Stimulated activated CD4-positive, alpha-beta T cell treated with anti-CD3 and anti-CD28 coated beads, Interleukin-15, amount 100 ng/mL, for 48 hours (primary cell): ENCODE results near the gene RAP1GAP2.
"Not testable (repeated sequence)": the region's sequence is repeated elsewhere in the genome, so short reads cannot be mapped to it uniquely, and the experiment has no call there.

Source experiments
- DNase-seq, 2 donors: peaks; one replicate each; pipeline ENCODE4 v3.0.0-alpha.2; 2020; ENCODE audit warnings: low read depth in 2 of 2

RAP1GAP2 gene

GRCh38 chr17:2967515-2967914 is 171.3 kb downstream of the RAP1GAP2 start:
- no peak for DNase-seq

GRCh38 chr17:2971851-2972250 is 175.6 kb downstream of the RAP1GAP2 start:
- DNase-seq, result no peak

DNA sequence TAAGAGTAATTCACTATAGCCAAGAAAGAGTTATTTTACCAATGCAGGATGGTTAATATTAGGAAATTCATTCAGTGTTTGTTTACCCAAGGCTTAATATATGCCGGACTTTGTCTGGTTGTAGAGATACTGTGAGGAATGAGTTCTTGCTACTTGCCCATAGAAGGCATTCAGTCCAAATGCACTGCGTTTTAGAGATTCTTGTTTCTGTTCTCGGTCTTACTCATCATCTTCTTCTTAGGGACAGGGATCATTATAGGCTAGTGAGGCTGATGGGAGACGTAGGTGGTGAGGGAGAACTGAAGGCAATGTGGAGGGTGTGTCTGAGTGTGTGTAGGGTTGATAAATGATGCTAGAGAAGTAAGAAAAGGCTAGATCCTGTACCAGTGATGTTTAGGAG is 176.5 kb downstream of the RAP1GAP2 start:
- DNase-seq, result no peak

DNA sequence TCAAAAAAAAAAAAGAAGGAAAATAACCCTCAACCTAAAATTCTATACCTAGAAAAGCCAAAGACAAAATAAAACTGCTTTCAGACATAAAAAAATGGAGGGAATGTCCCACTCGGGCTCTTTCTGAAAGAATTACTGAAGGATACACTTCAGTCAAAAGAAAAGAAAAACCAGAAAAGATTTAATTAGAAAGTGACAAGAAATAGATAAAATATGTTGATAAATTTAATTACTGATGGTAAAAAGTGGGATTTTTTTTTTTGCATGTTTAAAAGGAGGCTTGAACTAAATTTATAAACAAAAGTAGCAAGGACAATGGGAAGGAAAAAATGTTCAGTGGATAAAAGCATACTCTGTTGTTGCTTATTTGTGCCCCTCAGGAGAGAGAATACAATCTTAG is 178.1 kb downstream of the RAP1GAP2 start:
- DNase-seq, result no peak

DNA sequence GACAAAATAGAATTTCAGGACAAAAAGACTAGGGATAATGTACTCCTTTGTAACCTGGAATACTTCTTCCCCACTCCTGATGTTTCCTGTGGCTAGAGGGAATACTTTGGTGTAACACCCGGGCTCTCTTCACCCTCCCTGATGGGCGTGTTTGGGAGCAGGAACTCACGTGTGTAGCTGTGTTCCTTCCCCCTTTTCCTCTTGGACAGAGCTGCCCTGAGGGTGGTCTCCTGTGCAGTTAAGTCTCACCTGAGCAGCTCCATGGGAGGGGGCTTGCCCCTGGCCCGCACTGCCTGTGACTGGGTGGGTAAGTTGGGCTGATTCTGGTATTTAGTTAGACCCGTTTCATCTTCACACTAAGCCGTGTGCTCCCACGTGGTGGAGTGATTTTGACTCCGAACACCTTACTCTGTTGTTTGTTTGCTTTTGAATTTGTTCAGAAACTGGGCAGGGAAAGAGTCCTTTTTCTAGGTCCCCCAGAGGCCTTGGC is 179.3 kb downstream of the RAP1GAP2 start:
- no peak for DNase-seq

- no peak for DNase-seq
Observed at GRCh38 chr17:2977157-2977556, 180.9 kb downstream of the RAP1GAP2 start.

DNA sequence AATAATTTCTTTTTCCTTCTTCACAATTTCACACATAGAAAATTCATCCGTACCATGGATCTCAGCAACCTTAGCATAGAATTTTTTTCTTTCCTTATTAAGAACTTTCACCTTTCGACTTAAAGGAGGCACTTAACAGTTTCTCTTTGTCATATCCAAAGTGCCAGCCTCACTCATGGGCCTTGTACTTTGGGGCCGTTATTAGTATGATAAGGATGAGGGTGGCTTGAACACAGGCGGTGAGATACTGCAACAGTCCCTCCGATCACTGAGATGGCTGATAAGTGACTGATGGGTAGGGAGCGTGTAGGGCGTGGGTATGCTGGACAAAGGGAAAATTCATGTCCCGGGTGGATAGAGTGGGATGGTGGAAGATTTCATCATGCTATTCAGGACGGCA is 181.9 kb downstream of the RAP1GAP2 start:
- no peak for DNase-seq

DNA sequence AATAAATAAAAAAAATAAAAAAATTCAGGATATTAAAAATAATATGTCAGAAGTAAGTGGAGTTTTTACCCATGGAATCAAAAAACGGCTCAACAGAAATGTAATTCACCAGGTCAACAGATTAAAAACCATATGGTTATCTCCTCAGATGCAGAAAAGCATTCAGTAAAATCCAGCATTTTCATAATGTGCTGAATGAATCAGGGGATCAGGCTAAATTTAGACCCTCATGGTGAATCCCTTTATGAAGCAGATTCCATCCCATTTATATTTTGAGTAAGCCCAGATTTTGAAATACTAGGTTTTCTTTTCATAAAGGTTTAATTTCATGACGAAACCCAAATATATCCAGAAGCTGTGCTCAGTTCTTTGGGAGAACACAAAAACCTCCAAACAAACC is 182.8 kb downstream of the RAP1GAP2 start:
- no peak for DNase-seq

GRCh38 chr17:2980211-2980903 is 184.1 kb downstream of the RAP1GAP2 start:
- no peak for DNase-seq

- DNase-seq, result no peak
Observed at GRCh38 chr17:2980904-2981246, 184.6 kb downstream of the RAP1GAP2 start.

GRCh38 chr17:2981325-2981724 is 185.1 kb downstream of the RAP1GAP2 start:
- no peak for DNase-seq

DNA sequence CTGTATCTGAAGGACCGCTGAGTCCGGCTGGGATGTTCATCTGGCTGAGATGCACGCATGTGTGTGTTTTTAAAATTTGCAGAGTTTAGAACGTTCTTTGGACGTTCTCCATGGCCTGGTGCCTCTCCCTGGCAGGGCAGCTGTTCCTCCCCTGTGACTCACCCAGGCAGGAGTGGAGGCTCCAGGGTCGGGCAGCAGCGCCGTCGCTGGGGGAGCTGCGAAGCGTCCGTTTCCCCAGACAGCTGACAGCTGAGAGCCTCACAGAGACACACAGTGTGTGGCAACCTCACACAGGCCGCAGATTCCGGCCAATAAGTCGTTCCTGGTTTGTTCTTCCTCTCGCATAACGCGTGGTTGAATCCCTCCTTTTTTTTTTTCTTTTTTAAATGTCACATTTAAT is 186.6 kb downstream of the RAP1GAP2 start:
- no peak for DNase-seq

DNA sequence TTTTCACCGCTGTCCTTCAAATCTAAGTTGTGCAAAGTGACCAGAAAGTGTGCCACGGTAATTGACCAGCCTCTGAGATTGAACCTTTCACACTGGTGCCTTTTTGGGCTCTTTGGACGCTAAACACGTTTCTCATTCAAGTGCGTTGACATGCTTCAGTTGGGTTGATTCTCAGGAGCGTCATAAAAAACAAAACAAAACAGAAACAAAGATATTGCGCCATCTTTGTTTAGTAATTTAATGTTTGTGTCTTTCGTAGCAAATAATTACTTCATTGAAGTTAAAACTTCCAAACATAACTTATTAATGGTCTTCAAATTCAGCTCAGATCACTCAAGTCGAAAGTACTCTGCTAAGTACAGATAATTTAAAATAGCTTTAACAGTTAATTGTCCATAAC is 187.0 kb downstream of the RAP1GAP2 start:
- DNase-seq, result no peak

DNA sequence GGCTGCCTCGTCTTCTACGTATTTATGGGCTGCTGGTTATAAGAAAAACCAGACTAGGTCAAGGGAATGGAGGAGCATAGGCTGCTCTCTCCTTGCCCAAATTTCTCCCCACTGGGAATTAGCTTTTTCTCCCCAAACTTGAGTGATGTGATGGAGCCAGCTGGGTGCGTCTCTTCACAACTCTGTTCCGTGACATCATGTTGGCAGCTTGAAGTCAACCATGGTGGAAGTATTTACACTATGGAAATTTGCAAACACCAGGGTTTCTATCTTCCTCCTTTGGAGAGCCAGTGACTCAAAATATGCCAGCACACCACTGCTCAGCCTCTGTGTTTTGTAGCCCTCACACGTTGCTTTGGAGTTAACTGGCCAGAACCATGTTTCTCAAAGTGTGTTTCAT is 189.1 kb downstream of the RAP1GAP2 start:
- DNase-seq, result no peak

GRCh38 chr17:2986925-2987324 is 190.7 kb downstream of the RAP1GAP2 start:
- DNase-seq, result no peak

- not testable (repeated sequence) for DNase-seq
Observed at GRCh38 chr17:2989396-2989795, 193.2 kb downstream of the RAP1GAP2 start.

- DNase-seq, result no peak
Observed at GRCh38 chr17:2989855-2990254, 193.6 kb downstream of the RAP1GAP2 start.

- no peak for DNase-seq
Observed at GRCh38 chr17:2990396-2990795, 194.2 kb downstream of the RAP1GAP2 start.

DNA sequence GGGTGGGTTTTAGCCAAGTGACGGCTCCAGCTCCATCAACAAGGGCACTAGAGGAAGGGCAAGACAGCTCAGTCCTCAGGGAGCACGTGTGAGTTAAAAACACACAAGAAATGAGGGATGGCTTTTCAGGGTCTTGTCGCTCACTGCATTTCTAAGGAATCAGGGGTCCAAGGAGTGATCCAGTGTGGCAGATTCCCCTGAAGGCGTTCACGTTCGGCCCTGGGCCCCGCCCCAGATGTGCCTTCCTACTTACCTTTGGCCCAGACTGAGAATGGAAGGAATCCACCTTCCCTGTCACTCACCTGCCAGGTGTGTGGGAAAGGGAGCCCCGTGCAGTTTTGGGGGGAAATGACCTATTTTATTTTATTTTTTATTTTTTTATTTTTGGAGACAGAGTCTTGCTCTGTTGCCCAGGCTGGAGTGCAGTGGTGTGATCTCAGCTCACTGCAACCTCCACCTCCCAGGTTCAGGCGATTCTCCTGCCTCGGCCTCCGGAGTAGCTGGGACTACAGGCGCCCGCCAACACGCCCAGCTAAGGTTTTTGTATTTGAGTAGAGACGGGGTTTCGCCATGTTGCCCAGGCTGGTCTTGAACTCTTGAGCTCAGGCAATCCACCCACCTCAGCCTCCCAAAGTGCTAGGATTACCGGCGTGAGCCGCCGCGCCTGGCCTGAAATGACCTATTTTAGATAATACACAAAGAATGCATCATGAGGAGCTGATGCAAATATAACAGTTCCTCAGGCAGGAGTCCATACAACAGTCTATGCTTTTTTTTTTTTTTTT is 195.3 kb downstream of the RAP1GAP2 start:
- not testable (repeated sequence) for DNase-seq

DNA sequence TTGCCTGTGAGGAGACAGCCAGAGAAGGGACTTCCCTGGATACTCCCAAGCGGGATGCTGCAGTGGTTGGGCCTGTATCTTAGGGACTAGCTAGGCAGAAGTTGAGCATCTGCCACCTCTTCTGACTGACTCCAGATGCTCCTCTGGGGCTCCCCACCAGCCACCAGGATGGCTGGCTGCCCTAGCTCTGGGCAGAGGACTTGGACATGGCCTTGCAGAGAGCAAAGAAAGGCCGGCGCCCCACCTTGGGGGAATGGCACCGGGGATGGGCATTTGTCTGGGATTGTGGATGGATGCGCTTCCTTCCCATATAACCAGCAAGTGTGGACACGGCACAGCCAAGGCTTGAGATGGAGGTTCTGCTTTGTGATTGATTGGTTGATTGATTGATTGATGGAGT is 198.2 kb downstream of the RAP1GAP2 start:
- DNase-seq, result no peak

GRCh38 chr17:2995377-2995776 is 199.1 kb downstream of the RAP1GAP2 start:
- no peak for DNase-seq

- DNase-seq, result no peak
Observed at GRCh38 chr17:2995886-2996809, 199.9 kb downstream of the RAP1GAP2 start.
